Measurements from ENCODE around the gene APOBEC3B. TPM values are rescaled to one million over a fixed set of nuclear protein-coding genes. Genes with fewer than 3 reads are reported as not detected.

APOBEC3B gene
- total and polyA plus RNA-seq, 2 of the 8 experiments (the other 6 are each of a cell fraction or from before 2014, with no cell fraction given): 14.2 to 74.9 TPM

GRCh38 chr22:39013942-39014722 lies 32.0 kb downstream of the APOBEC3B start, which contains the start of gene APOBEC3C (continued):
- no peak for TF ChIP-seq CHD7 (IDR thresholded peaks at IDR 0.05; ENCODE audit: insufficient replicate concordance, low read length)
- no peak for TF ChIP-seq SIX5 (IDR thresholded peaks at IDR 0.05; ENCODE audit: low read depth, low read length)
- no peak for TF ChIP-seq MAFK (IDR thresholded peaks at IDR 0.05; ENCODE audit: low read depth, low read length)
- TF ChIP-seq SIN3A (conservative IDR thresholded peaks at IDR 0.05 in 1 of 2, IDR thresholded peaks at IDR 0.05 in 1 of 2; ENCODE audit: low read depth in 1 of 2, low read length in 2 of 2): 0 out of 4 replicates have a peak, but pooled peaks of 1 of the 2 experiments have one; percentile 29
- TF ChIP-seq RBBP5 (IDR thresholded peaks at IDR 0.05; ENCODE audit: borderline replicate concordance, low read depth, low read length): no peak
- peak in 1 of 2 experiments; percentile 36; a peak in 2 of 4 replicates for TF ChIP-seq RAD21 (IDR thresholded peaks at IDR 0.05 in 1 of 2, conservative IDR thresholded peaks at IDR 0.05 in 1 of 2; ENCODE audit: low read depth in 2 of 2, low read length in 2 of 2)
- TF ChIP-seq SRF (IDR thresholded peaks at IDR 0.05; ENCODE audit: low read depth, low read length): no peak
